Prostate gland (tissue), 2 donors: Measurements from ENCODE around the gene GPC2.

ENCODE experiments used
- POLR2A ChIP-seq: fragments of 450-650 bp; IDR thresholded peaks from one replicate; pipeline ENCODE4 v1.6.1; 2016; ENCODE audit warnings: antibody characterized with exemption, mild to moderate bottlenecking
- TF ChIP-seq, protein P1 (sequence below), 4 experiments: fragments of 200-600 bp in 2 of 4; fragments of 450-650 bp in 2 of 4; sonication (generic) in 2 of 4; IDR thresholded peaks; 1 replicate in 3 of 4; 2 replicates in 1 of 4; pipeline ENCODE4 v1.5.1; 2016 to 2019; ENCODE audit warnings: antibody characterized with exemption in 4 of 4, mild to moderate bottlenecking in 2 of 4, moderate library complexity in 2 of 4

DNA sequence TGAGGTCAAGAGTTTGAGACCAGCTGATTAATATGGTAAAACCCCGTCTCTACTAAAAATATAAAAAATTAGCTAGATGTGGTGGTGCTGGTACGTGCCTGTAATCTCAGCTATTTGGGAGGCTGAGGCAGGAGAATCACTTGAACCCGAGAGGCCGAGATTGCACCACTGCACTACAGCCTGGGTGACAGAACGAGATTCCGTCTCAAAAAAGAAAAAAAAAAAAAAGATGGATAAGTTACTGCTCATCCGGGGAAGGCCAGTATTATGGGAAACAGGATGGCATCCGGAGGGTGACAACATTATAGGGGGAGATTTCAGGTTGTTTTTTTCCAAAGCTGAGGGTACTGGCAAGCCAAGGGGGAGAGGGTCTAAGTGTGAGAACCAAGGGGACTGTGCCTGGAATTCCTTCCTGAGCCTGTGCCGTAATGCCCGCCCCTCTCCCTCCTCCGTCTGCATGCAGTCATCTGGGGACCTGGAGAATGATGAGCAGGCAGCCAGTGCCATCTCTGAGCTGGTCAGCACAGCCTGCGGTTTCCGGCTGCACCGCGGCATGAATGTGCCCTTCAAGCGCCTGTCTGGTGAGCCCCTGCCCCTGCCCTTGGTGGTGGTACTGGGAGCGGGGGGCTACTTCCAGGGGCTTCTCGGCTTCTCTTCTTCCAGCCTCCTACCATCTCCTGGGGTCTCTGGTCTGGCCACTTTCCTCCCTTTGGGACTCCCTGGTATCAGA is 24.1 kb downstream of the GPC2 start:
- TF ChIP-seq, protein P1, sequence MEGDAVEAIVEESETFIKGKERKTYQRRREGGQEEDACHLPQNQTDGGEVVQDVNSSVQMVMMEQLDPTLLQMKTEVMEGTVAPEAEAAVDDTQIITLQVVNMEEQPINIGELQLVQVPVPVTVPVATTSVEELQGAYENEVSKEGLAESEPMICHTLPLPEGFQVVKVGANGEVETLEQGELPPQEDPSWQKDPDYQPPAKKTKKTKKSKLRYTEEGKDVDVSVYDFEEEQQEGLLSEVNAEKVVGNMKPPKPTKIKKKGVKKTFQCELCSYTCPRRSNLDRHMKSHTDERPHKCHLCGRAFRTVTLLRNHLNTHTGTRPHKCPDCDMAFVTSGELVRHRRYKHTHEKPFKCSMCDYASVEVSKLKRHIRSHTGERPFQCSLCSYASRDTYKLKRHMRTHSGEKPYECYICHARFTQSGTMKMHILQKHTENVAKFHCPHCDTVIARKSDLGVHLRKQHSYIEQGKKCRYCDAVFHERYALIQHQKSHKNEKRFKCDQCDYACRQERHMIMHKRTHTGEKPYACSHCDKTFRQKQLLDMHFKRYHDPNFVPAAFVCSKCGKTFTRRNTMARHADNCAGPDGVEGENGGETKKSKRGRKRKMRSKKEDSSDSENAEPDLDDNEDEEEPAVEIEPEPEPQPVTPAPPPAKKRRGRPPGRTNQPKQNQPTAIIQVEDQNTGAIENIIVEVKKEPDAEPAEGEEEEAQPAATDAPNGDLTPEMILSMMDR (IDR thresholded peaks at IDR 0.05), result no peak
- no peak for TF ChIP-seq POLR2A
